Inflammatory macrophage (primary cell): ENCODE measurements around the gene MCF2L.

Experiments used
- DNase-seq, 2 donors: peaks; one replicate each; pipeline ENCODE4 v3.0.0-alpha.2; 2020 to 2022

MCF2L gene

DNA sequence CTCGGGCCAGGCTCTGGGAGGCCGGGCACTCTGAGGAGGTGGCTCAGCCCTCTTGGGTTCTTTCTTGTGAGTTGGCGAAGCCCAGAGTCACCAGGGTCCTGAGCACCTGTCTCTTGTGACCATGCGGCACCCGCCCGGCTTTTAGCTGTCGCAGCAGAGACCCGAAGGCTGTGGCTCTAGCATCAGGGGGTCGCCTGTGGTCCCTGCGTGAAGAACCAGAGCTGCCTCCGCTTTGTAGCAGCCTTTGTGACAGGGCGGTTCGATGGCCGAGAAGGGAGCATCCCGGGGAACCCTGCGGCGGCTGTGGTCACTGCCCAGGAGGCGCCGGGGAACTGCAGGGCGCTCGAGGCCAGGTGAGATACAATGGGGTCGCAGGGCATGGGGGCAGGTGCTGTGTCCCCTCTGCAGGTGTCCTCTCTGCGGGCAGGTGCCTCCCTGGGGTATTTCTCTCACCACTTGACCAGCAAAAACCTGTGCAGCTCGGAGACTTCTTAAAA lies 10.4 kb downstream of the MCF2L start:
- no peak for DNase-seq

- peak; percentile 45 to 78 for DNase-seq
These were observed 11.4 kb downstream of the MCF2L start for GRCh38 chr13:112980434-112980833.

- no peak for DNase-seq
These were observed 12.4 kb downstream of the MCF2L start for GRCh38 chr13:112981451-112981850.

DNA sequence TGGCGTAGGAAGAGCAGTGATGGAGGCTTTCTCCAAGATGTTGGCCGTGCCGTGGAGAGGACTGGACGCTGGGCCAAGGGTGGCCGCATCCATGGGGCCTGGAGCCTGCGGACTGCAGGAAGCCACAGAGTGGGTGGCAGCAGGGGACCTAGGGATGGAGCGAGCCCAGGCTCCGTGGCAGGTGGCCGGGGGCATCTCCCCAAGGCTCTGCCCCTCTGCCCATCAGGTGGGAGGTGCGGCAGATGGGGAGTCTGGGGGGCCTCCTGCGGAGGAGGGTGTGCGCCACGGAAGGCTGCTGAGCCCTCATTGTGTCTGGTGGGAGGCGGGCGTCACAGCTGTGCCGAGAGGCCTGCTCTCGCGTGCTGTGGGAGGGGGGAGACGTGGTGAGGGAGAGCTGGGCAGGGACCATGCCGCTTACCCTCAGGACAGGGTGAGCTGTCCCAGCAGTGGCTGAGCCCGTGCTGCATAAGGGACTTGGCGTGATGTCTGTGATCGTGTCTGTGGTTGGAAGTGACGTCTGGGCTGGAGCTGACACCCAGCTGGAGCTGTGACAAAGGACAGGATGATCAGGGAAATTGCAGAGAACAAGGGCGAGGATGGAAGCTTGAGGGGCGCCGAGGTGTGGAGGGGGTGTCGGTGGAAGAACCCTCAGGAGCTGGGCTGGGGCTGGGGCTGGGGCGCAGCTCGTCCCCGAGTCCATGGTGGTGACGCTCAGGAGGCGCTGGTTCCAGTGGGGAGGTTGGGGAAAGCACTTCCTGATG lies 13.4 kb downstream of the MCF2L start:
- DNase-seq = no peak

- no peak for DNase-seq
These were observed 14.0 kb downstream of the MCF2L start for GRCh38 chr13:112983042-112983305.

- no peak for DNase-seq
These were observed 14.6 kb downstream of the MCF2L start for GRCh38 chr13:112983428-112984196.

DNA sequence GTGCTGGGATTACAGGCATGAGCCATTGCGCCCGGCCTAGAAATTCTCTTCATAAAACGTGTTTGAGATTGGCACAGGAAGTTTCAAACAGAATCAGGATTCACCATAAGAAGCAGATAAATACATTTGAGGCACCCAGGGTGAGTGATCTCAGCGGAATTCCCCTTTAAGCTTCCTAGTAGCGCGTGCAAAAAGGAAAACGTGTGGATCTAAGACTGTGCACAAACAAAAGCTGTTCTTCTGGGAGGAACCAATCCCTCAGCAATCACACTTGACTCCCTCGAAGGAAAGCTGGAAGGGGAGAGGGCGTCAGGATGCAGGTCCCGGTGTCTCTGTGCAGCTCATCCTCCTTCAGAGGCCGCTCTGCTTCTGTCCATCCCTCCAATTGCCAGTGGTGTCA lies 15.5 kb downstream of the MCF2L start:
- DNase-seq = no peak

GRCh38 chr13:112984954-112985802 lies 16.2 kb downstream of the MCF2L start:
- no peak for DNase-seq

DNA sequence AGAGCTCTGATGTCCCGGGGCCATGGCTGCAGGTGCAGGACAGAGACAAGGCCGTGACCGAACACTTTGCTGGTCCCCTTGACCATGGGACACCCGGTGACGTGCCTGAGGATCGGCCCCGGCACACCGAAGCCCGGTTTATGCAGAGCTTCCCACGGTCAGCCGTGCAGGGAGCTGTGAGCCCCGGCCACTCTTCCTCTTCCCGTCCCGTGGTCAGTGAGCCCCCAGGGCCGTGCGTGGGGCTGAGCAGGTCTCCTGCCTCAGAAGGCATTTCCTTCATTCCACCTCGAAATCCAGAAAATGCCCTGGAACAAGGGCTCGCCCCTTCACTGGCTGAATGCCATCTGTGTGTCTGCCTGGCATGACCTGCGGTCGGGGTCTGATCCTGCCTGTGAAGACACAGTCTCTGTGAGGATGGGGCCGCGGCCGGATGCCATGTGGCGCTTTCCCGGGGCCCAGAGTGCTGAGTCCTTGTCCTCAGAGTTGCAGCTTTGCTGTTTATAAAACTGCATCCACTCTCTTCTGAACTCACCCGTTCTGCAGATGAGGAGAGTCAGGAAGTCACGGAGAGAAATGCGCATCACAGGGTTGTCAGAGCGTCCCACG lies 16.9 kb downstream of the MCF2L start:
- DNase-seq = no peak

GRCh38 chr13:112986470-112986869 lies 17.5 kb downstream of the MCF2L start:
- no peak for DNase-seq

GRCh38 chr13:112986946-112987681 lies 18.1 kb downstream of the MCF2L start:
- DNase-seq = peak in 1 of 2 donors; percentile 32

DNA sequence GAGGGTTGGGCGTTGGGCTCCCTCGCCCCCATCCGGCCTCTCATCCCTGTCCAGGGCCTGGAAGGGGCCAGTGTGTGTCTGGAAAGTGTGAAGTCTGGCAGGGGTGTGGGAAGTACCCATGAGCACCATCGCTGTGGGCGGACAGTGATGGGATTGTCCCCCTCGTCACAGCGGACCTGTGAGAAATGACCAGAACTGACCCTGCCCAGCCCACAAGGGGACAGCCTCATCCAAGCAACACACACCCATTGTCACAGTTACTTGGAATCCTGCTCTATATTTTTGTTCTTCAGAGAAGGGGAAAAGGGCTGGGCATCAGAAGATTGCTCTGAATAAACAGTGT lies 18.6 kb downstream of the MCF2L start:
- DNase-seq = no peak

GRCh38 chr13:112990783-112991182 lies 21.8 kb downstream of the MCF2L start:
- DNase-seq = no peak

- no peak for DNase-seq
These were observed 22.6 kb downstream of the MCF2L start for GRCh38 chr13:112991609-112992008.

DNA sequence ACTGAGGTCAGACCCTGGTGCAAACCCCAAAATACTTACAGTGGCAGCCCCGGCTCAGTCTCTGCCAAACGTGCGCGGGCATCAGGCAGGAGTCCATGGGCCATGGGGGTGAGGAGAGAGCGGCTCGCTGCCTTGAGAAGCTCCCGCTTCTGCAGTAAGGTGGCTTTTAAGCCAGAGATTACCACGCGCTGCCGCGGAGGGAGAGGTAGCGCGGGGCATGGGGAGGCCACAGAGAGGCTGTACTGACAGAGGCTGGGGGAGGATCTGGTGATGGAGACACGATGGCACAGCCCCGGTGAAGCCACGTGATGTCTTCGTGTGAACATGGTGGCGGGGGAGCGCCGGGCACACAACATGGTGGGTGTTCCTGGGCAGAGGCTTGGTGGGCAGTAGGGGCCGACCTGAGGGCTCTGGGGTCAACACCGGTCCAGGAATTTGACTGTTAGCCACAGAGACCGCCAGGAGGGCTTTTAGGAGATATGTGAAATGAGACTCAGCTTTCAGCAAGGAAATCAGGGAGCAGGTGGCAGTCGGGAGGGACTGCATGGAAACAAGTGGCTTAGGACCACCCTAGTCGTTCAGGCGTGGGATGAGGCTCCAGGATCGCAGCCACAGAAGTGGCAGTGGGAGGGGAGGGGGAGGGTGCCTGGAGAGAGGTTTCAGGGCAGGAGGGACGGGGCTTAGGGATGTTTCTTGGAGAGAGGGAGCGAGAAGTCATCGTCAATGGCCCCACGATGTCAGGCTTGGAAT lies 24.1 kb downstream of the MCF2L start:
- no peak for DNase-seq

DNA sequence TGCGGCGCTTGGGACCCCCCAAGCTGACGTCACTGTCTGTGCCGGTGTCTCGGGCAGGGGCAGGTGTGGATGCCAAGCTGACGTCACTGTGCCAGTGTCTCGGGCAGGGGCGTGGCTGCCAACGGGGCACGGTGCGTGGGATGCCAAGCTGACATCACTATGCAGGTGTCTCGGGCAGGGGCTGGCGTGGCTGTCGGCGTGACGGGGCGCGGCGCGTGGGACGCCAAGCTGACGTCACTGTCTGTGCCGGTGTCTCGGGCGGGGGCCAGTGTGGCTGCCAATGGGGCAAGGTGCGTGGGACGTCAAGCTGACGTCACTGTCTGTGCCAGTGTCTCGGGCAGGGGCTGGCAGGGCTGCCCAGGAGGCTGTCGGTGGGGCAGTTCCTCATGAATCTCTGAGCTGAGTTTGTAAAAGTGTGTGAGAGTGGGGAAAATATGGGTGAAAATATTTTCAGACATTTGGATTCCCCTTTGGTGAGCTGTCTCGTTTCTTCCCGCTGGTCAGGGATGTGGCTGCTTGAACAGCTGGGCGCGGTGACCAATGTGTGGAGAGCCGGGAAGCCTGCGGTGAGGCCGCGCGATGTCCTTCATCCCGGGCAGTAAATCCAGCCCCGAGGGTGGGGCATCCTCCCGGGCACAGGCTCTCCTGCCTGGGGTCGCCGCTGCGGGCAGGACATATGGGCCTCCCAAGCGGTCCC lies 25.2 kb downstream of the MCF2L start:
- no peak for DNase-seq

- DNase-seq = no peak
These were observed 25.9 kb downstream of the MCF2L start for GRCh38 chr13:112994781-112995355.

DNA sequence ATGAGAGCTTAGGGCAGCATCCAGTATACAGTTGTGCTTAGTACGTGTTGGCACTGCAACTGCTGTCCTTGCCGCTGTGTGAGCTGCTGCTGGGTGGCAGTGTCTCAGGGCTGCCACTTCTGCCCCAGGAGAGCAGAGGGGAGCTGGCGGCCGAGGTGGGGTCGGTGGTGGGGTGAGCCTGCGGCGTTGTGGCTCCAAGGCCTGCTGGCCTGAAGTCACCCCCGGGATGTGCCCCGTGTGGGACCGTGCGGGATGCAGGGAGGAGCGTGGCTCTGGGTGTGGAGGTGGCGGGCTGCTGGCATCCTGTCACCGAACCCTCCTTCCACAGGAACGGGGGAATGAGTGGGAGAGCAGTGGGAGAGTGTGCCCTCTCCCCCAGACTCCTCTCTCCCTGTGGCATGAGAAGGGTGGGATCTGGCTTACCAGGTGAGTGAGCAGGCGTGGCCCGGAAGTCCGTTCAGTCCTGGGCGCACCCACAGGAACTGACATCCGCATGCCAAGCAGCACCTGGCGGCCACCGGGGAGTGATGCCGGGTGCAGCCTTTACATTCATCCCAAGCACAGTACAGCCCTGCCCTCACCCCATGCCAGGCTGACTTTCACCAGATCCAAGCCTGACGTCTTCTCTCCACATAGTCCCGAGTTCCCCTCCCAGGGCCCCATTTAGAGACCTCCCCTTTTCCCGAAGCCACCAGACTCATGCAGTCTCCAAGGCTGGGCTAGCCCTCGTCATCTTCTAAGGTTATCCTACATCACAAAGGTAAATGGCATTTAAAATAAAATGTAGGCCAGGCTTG lies 26.6 kb downstream of the MCF2L start:
- no peak for DNase-seq

- no peak for DNase-seq
These were observed 27.7 kb downstream of the MCF2L start for GRCh38 chr13:112996671-112997091.
